Skeletal muscle satellite cell (primary cell): Measurements from ENCODE around the gene RIMBP2.

ENCODE experiments used
- H3K27me3 ChIP-seq: 2 replicates; pipeline ENCODE4 v1.7.0; 2013; ENCODE audit warnings: low read length; ENCODE audit not compliant: control insufficient read depth, insufficient read depth
- H3K36me3 ChIP-seq: 2 replicates; pipeline ENCODE4 v1.7.0; 2013; ENCODE audit warnings: mild to moderate bottlenecking, control low read depth, low read length; ENCODE audit not compliant: insufficient read depth
- H3K4me1 ChIP-seq: 2 replicates; pipeline ENCODE4 v1.7.0; 2013; ENCODE audit warnings: low read length; ENCODE audit not compliant: control insufficient read depth, insufficient read depth
- H3K4me2 ChIP-seq: 2 replicates; pipeline ENCODE4 v1.7.0; 2013; ENCODE audit warnings: mild to moderate bottlenecking, low read length
- H3K4me3 ChIP-seq: 2 replicates; pipeline ENCODE4 v1.7.0; 2013; ENCODE audit warnings: low read length
- H3K9ac ChIP-seq: 2 replicates; pipeline ENCODE4 v1.7.0; 2013; ENCODE audit warnings: mild to moderate bottlenecking, low read depth, low read length, moderate library complexity
- H3K9me3 ChIP-seq: replicated peaks from 2 replicates; pipeline ENCODE4 v1.7.0; 2013; ENCODE audit warnings: mild to moderate bottlenecking, control low read depth, low read length

RIMBP2 gene

GRCh38 chr12:130369816-130370215 is 346.3 kb downstream of the RIMBP2 start:
- H3K4me2 ChIP-seq, result no peak overlapping the region
- no peak overlapping the region for H3K4me3 ChIP-seq
- peaks cover 3% of the 10 kb centered on the region for H3K9me3 ChIP-seq
- no peaks in the 10 kb centered on the region for H3K36me3 ChIP-seq
- H3K27me3 ChIP-seq, result no peaks in the 10 kb centered on the region
- no peaks in the 10 kb centered on the region for H3K4me1 ChIP-seq
- no peak overlapping the region for H3K9ac ChIP-seq

GRCh38 chr12:130367523-130367922 is 348.6 kb downstream of the RIMBP2 start:
- no peaks in the 10 kb centered on the region for H3K4me1 ChIP-seq
- no peaks in the 10 kb centered on the region for H3K27me3 ChIP-seq
- no peak overlapping the region for H3K4me3 ChIP-seq

DNA sequence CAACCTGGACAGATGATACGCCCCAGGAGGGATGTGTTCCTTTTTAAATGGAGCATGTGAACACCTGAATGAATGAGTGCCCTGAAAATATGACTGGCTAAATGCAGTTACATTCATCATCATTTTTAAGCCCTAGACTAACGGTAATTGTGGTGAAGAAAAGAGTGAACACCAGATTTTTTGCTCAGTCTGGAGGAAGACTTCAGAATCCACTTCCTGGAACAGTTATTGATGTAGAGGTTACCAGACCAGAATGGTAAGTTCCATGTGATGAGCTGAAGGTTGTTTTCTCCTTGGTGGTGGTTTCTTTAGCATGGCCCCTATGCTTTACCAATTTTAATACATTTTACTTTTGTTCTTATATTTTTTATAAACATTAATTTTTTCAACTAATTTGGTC is 349.1 kb downstream of the RIMBP2 start:
- no peak overlapping the region for H3K4me2 ChIP-seq
- H3K9me3 ChIP-seq, result peaks cover 3% of the 10 kb centered on the region
- H3K4me1 ChIP-seq, result no peaks in the 10 kb centered on the region
- H3K9ac ChIP-seq, result no peak overlapping the region
- H3K27me3 ChIP-seq, result no peaks in the 10 kb centered on the region
- no peak overlapping the region for H3K4me3 ChIP-seq
- no peaks in the 10 kb centered on the region for H3K36me3 ChIP-seq

More at GRCh38 chr12:130367523-130367922, 348.6 kb downstream of the RIMBP2 start:
- no peaks in the 10 kb centered on the region for H3K36me3 ChIP-seq
- no peak overlapping the region for H3K9ac ChIP-seq
- no peak overlapping the region for H3K4me2 ChIP-seq
- peaks cover 3% of the 10 kb centered on the region for H3K9me3 ChIP-seq

GRCh38 chr12:130366159-130366558 is 349.9 kb downstream of the RIMBP2 start:
- Histone ChIP-seq H3K27me3 (no peaks in the 10 kb centered on the region), H3K9ac (no peak overlapping the region), H3K4me2 (no peak overlapping the region), H3K36me3 (no peaks in the 10 kb centered on the region), H3K4me1 (no peaks in the 10 kb centered on the region), H3K4me3 (no peak overlapping the region), H3K9me3 (peaks cover 3% of the 10 kb centered on the region)

GRCh38 chr12:130364578-130364977 is 351.5 kb downstream of the RIMBP2 start:
- H3K36me3 ChIP-seq, result no peaks in the 10 kb centered on the region
- H3K9me3 ChIP-seq, result peaks cover 3% of the 10 kb centered on the region
- H3K27me3 ChIP-seq, result no peaks in the 10 kb centered on the region
- H3K4me2 ChIP-seq, result no peak overlapping the region
- no peak overlapping the region for H3K4me3 ChIP-seq
- no peaks in the 10 kb centered on the region for H3K4me1 ChIP-seq
- no peak overlapping the region for H3K9ac ChIP-seq

DNA sequence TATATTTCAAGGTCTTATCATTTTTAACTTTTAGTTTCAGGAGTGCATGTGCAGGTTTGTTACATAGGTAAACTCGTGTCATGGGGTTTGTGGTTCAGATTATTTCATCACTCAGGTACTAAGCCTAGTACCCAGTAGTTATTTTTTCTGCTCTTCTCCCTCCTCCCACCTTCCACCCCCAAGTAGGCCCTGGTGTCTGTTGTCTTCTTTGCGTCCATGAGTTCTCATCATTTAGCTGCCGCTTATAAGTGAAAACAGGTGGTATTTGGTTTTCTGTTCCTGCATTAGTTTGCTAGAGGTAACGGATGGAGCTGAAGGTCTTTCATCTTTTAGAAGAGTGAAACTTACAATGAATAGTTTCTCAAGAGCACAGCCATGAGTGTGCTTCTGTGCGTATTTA is 354.0 kb downstream of the RIMBP2 start:
- Histone ChIP-seq H3K4me2 (no peak overlapping the region), H3K9ac (no peak overlapping the region)

DNA sequence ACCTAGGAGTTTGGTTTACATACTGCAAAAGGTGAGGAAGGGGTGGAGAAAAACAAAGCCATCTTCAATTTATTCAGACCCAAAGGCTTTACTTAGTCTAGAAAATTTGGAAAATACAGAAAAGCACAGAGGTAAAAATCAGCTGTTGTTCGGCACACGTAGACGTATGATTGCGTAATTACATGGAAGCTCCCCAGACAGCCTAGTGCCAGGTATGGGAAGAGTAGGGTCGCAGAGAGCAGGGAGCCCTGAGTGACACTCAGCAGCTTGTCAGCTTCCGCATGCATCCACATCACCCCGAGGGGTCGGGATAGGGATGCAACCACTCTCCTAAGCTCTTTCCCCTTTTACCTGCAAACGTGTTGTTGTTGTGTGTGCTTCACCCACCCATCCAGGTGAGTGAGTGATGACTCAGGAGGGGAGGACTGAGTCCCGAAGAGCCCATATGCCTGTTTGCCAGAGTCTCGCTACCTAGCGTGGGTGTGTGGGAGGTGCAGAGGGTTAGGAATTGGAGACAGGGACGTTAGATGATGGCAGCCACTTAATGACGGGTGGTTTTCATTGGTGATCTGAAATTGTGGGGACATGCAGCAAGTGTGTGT is 358.3 kb downstream of the RIMBP2 start:
- no peak overlapping the region for H3K4me2 ChIP-seq
- H3K4me3 ChIP-seq, result no peak overlapping the region
- H3K9me3 ChIP-seq, result peaks cover 7% of the 10 kb centered on the region
- H3K9ac ChIP-seq, result no peak overlapping the region
- H3K4me1 ChIP-seq, result no peaks in the 10 kb centered on the region
- no peaks in the 10 kb centered on the region for H3K27me3 ChIP-seq
- H3K36me3 ChIP-seq, result no peaks in the 10 kb centered on the region

More for the DNA sequence above, 354.0 kb downstream of the RIMBP2 start:
- peaks cover 10% of the 10 kb centered on the region for H3K9me3 ChIP-seq
- H3K4me1 ChIP-seq, result no peaks in the 10 kb centered on the region
- H3K36me3 ChIP-seq, result no peaks in the 10 kb centered on the region
- H3K4me3 ChIP-seq, result no peak overlapping the region
- no peaks in the 10 kb centered on the region for H3K27me3 ChIP-seq

DNA sequence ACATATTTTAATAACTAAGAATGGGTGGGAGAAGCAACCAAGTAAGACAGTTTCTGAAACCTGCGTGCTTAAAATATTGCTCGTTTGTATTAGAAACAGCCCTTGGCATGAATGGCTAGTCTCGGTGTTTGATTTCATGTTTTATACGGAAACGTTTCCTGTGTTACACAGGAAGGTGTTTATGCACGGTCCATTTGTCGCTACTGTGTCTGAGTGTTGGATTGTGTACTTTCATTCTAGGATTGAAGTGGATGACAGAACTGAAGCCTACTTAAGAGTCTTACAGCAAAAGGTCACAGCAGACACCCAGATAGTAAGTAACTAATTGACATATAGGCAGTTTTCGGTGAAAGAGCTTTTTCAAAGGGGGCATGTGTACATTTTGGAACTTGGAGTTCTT is 358.9 kb downstream of the RIMBP2 start:
- no peak overlapping the region for H3K4me2 ChIP-seq
- H3K36me3 ChIP-seq, result no peaks in the 10 kb centered on the region
- no peaks in the 10 kb centered on the region for H3K4me1 ChIP-seq
- no peak overlapping the region for H3K9ac ChIP-seq
- H3K9me3 ChIP-seq, result peaks cover 7% of the 10 kb centered on the region
- no peaks in the 10 kb centered on the region for H3K27me3 ChIP-seq
- H3K4me3 ChIP-seq, result no peak overlapping the region

DNA sequence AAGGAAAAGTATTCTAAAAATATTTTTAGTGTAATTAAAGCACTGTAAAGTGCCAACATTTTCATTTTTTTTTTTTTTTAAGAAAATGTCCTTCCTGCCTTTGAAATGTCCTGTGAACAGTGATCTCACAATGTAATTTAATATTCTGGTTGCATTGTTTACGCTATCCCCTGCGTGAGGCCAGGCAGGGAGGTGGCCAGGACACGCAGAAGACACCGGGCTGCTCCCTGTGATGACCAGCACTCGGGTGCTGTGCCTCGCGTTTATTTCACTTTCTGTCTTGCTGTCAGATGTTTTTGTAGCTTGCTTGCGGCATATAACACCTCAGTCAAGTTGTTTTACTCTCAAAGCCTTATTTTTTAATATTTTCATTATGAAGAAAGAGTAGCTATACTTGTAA is 359.9 kb downstream of the RIMBP2 start:
- no peak overlapping the region for H3K4me3 ChIP-seq
- no peaks in the 10 kb centered on the region for H3K36me3 ChIP-seq
- H3K9me3 ChIP-seq, result peaks cover 7% of the 10 kb centered on the region
- no peak overlapping the region for H3K9ac ChIP-seq
- no peak overlapping the region for H3K4me2 ChIP-seq
- H3K27me3 ChIP-seq, result no peaks in the 10 kb centered on the region
- no peaks in the 10 kb centered on the region for H3K4me1 ChIP-seq

GRCh38 chr12:130354407-130354806 is 361.7 kb downstream of the RIMBP2 start:
- no peaks in the 10 kb centered on the region for H3K4me1 ChIP-seq
- no peak overlapping the region for H3K4me3 ChIP-seq
- peaks cover 7% of the 10 kb centered on the region for H3K9me3 ChIP-seq
- no peaks in the 10 kb centered on the region for H3K27me3 ChIP-seq
- no peak overlapping the region for H3K4me2 ChIP-seq
- no peak overlapping the region for H3K9ac ChIP-seq
- H3K36me3 ChIP-seq, result no peaks in the 10 kb centered on the region

- Histone ChIP-seq H3K4me2 (no peak overlapping the region), H3K9me3 (peaks cover 5% of the 10 kb centered on the region), H3K27me3 (no peaks in the 10 kb centered on the region), H3K9ac (no peak overlapping the region), H3K4me3 (no peak overlapping the region), H3K4me1 (no peaks in the 10 kb centered on the region), H3K36me3 (no peaks in the 10 kb centered on the region)
Measured at GRCh38 chr12:130353081-130353480, 363.0 kb downstream of the RIMBP2 start.

DNA sequence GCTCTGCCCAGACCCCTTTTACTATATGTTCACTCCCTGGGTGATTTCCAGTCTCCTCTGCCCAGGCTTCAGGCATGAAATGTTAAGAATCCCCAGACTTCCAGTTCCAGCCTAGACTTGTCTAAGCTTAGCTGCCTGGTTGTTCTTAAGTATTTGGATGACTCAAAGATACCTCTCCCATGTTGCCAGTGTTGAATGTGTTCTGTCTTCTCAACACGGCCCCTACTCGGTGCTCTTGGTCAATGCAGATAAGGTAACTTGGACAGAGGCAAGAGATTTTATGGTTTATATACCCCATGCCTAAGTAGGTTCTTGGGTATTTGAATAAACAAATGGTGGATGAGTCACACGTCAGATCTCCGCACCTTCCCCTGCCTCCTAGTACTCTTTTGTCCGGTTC is 364.8 kb downstream of the RIMBP2 start:
- H3K9me3 ChIP-seq, result no peaks in the 10 kb centered on the region
- H3K4me2 ChIP-seq, result no peak overlapping the region
- H3K4me3 ChIP-seq, result no peak overlapping the region
- H3K27me3 ChIP-seq, result no peaks in the 10 kb centered on the region
- no peaks in the 10 kb centered on the region for H3K36me3 ChIP-seq
- no peak overlapping the region for H3K9ac ChIP-seq
- no peaks in the 10 kb centered on the region for H3K4me1 ChIP-seq
